ENCODE measurements around the gene LEPROT.
"Not testable (repeated sequence)": the region's sequence is repeated elsewhere in the genome, so short reads cannot be mapped to it uniquely, and the experiment has no call there.

The LEPROT gene

GRCh38 chr1:65441464-65441863 is 21.0 kb downstream of the LEPROT start:
- no peak for DNase-seq

GRCh38 chr1:65442442-65442841 is 22.0 kb downstream of the LEPROT start:
- DNase-seq: no peak

GRCh38 chr1:65443647-65444046 is 23.2 kb downstream of the LEPROT start:
- DNase-seq: no peak

- no peak for DNase-seq
Observed at GRCh38 chr1:65444128-65444640, 23.7 kb downstream of the LEPROT start.

GRCh38 chr1:65445837-65446236 is 25.4 kb downstream of the LEPROT start:
- no peak for DNase-seq

- no peak for DNase-seq
Observed at GRCh38 chr1:65449214-65449823, 28.9 kb downstream of the LEPROT start.

- DNase-seq: not testable (repeated sequence)
Observed at GRCh38 chr1:65455678-65456077, 35.2 kb downstream of the LEPROT start.

GRCh38 chr1:65456481-65456880 is 36.0 kb downstream of the LEPROT start:
- no peak for DNase-seq

- no peak for DNase-seq
Observed at GRCh38 chr1:65457868-65458267, 37.4 kb downstream of the LEPROT start.

GRCh38 chr1:65458730-65459396 is 38.4 kb downstream of the LEPROT start:
- DNase-seq: no peak

GRCh38 chr1:65459397-65459768 is 38.9 kb downstream of the LEPROT start:
- no peak for DNase-seq

- DNase-seq: not testable (repeated sequence)
Observed at GRCh38 chr1:65465837-65466236, 45.4 kb downstream of the LEPROT start.

- DNase-seq: no peak
Observed at GRCh38 chr1:65467536-65467935, 47.1 kb downstream of the LEPROT start.

GRCh38 chr1:65469126-65469888 is 48.8 kb downstream of the LEPROT start:
- DNase-seq: no peak

- no peak for DNase-seq
Observed at GRCh38 chr1:65469889-65470340, 49.4 kb downstream of the LEPROT start.

GRCh38 chr1:65470766-65471165 is 50.3 kb downstream of the LEPROT start:
- DNase-seq: no peak

- DNase-seq: no peak
Observed at GRCh38 chr1:65471213-65471833, 50.9 kb downstream of the LEPROT start.

- DNase-seq: no peak
Observed at GRCh38 chr1:65471861-65472332, 51.4 kb downstream of the LEPROT start.

- DNase-seq: no peak
Observed at GRCh38 chr1:65476327-65476726, 55.9 kb downstream of the LEPROT start.

- DNase-seq: no peak
Observed at GRCh38 chr1:65477414-65478378, 57.2 kb downstream of the LEPROT start.

- no peak for DNase-seq
Observed at GRCh38 chr1:65478379-65479026, 58.0 kb downstream of the LEPROT start.

Measured in activated CD4-positive, alpha-beta T cell treated with anti-CD3 and anti-CD28 coated beads for 48 hours (primary cell).